Hepatocyte (in vitro differentiated cells): Measurements from ENCODE around the gene CPNE4. TPM values are rescaled to one million over a fixed set of nuclear protein-coding genes. Genes with fewer than 3 reads are reported as not detected.

Experiments used
- DNase-seq: peaks from one replicate; pipeline ENCODE4 v3.0.0-alpha.2; 2016; ENCODE audit warnings: low spot score
- H2AFZ ChIP-seq: fragments of 200-600 bp; sonication (generic); 2 replicates; pipeline ENCODE4 v1.6.0; 2016; ENCODE audit warnings: antibody characterized with exemption, mild to moderate bottlenecking
- H3K27ac ChIP-seq: fragments of 200-600 bp; sonication (generic); 2 replicates; pipeline ENCODE4 v1.5.1; 2016; ENCODE audit warnings: mild to moderate bottlenecking
- H3K27me3 ChIP-seq: fragments of 200-600 bp; sonication (generic); 2 replicates; pipeline ENCODE4 v1.6.1; 2016
- H3K36me3 ChIP-seq: fragments of 200-600 bp; sonication (generic); replicated peaks from 2 replicates; pipeline ENCODE4 v1.5.1; 2016; ENCODE audit warnings: low read depth; ENCODE audit not compliant: insufficient read depth
- H3K4me1 ChIP-seq: fragments of 200-600 bp; sonication (generic); 2 replicates; pipeline ENCODE4 v1.5.1; 2016; ENCODE audit warnings: mild to moderate bottlenecking, moderate library complexity; ENCODE audit not compliant: insufficient read depth
- H3K4me2 ChIP-seq: fragments of 200-600 bp; sonication (generic); 2 replicates; pipeline ENCODE4 v1.6.0; 2016
- H3K4me3 ChIP-seq: fragments of 200-600 bp; sonication (generic); 2 replicates; pipeline ENCODE4 v1.5.1; 2016; ENCODE audit warnings: mild to moderate bottlenecking
- H3K79me2 ChIP-seq: fragments of 200-600 bp; sonication (generic); 2 replicates; pipeline ENCODE4 v1.6.0; 2017; ENCODE audit warnings: mild to moderate bottlenecking
- H3K9me2 ChIP-seq: fragments of 200-600 bp; sonication (generic); replicated peaks from 2 replicates; pipeline ENCODE4 v1.6.0; 2017; ENCODE audit warnings: mild to moderate bottlenecking; ENCODE audit not compliant: insufficient read depth
- H3K9me3 ChIP-seq: fragments of 200-600 bp; sonication (generic); 2 replicates; pipeline ENCODE4 v1.5.1; 2016; ENCODE audit warnings: low read depth, mild to moderate bottlenecking
- H4K20me1 ChIP-seq: fragments of 200-600 bp; sonication (generic); 2 replicates; pipeline ENCODE4 v1.6.0; 2016; ENCODE audit warnings: mild to moderate bottlenecking; ENCODE audit not compliant: insufficient read depth, poor library complexity, severe bottlenecking
- CTCF ChIP-seq: fragments of 200-600 bp; sonication (generic); IDR thresholded peaks from 2 replicates; pipeline ENCODE4 v1.5.1; 2016; ENCODE audit warnings: antibody characterized with exemption, mild to moderate bottlenecking; ENCODE audit not compliant: poor library complexity
- EZH2 ChIP-seq: fragments of 200-600 bp; sonication (generic); IDR thresholded peaks from 2 replicates; pipeline ENCODE4 v1.6.1; 2016; ENCODE audit warnings: antibody characterized with exemption, mild to moderate bottlenecking, borderline replicate concordance
- EZH2phosphoT487 ChIP-seq: fragments of 200-600 bp; sonication (generic); IDR thresholded peaks from one replicate; pipeline ENCODE4 v1.6.1; 2018; ENCODE audit warnings: antibody characterized with exemption, mild to moderate bottlenecking, low read depth, moderate library complexity; ENCODE audit not compliant: unreplicated experiment, severe bottlenecking
- WGBS: methylation state at CpG from one replicate; pipeline ENCODE4 v1.1.6; 2016; ENCODE audit warnings: low lambda C conversion rate; ENCODE audit errors: missing lambda C conversion rate; 5-methylcytosine and 5-hydroxymethylcytosine counted together
- polyA plus RNA-seq: library from polyadenylated mRNA; unstranded; fragments of >200 nt; fragmentation: Nextera tagmentation; extraction: Ambion mirVana; gene quantifications from 2 replicates; pipeline ENCODE4 v1.2.1, GENCODE V29; 2016
- total RNA-seq: library from RNA; depleted of rRNA; stranded (reverse); fragments of >200 nt; gene quantifications from 2 replicates; pipeline ENCODE4 v1.2.3, GENCODE V29; 2014

The CPNE4 gene
- total and polyA plus RNA-seq, 2 experiments from 2014 or later, result 0.37 to 0.52 TPM

- Histone ChIP-seq H3K79me2 (no peaks in the 10 kb centered on the region), H3K9me2 (no peaks in the 10 kb centered on the region), H3K4me1 (no peaks in the 10 kb centered on the region), H3K4me3 (no peak overlapping the region), H2AFZ (no peak overlapping the region), H3K9me3 (no peaks in the 10 kb centered on the region), H3K4me2 (no peak overlapping the region), H3K27ac (no peak overlapping the region), H3K36me3 (no peaks in the 10 kb centered on the region), H3K27me3 (no peaks in the 10 kb centered on the region), H4K20me1 (no peaks in the 10 kb centered on the region)
- DNase-seq, result no peak
- WGBS, result 80% methylated on average over 3 of the region's 3 CpGs
- TF ChIP-seq EZH2phosphoT487, result no peak
- TF ChIP-seq CTCF, result no peak
- TF ChIP-seq EZH2, result no peak
These were observed 178.6 kb downstream of the CPNE4 start for GRCh38 chr3:131856171-131856570.

GRCh38 chr3:131850223-131850622 is 184.6 kb downstream of the CPNE4 start:
- no peak overlapping the region for H3K4me2 ChIP-seq
- no peak for TF ChIP-seq CTCF
- no peak for TF ChIP-seq EZH2phosphoT487
- TF ChIP-seq EZH2, result no peak
- no peaks in the 10 kb centered on the region for H3K9me2 ChIP-seq
- no peak overlapping the region for H2AFZ ChIP-seq
- H3K27ac ChIP-seq, result no peak overlapping the region
- H4K20me1 ChIP-seq, result no peaks in the 10 kb centered on the region
- H3K9me3 ChIP-seq, result no peaks in the 10 kb centered on the region
- no peaks in the 10 kb centered on the region for H3K79me2 ChIP-seq
- H3K36me3 ChIP-seq, result no peaks in the 10 kb centered on the region
- no peak overlapping the region for H3K4me3 ChIP-seq
- WGBS, result 90% methylated on average over 3 of the region's 3 CpGs
- no peaks in the 10 kb centered on the region for H3K4me1 ChIP-seq
- no peaks in the 10 kb centered on the region for H3K27me3 ChIP-seq
- no peak for DNase-seq

- Histone ChIP-seq H3K9me3 (no peaks in the 10 kb centered on the region), H3K79me2 (no peaks in the 10 kb centered on the region), H2AFZ (no peak overlapping the region), H3K27ac (no peak overlapping the region), H3K36me3 (no peaks in the 10 kb centered on the region), H3K4me1 (no peaks in the 10 kb centered on the region), H4K20me1 (no peaks in the 10 kb centered on the region), H3K4me2 (no peak overlapping the region), H3K27me3 (no peaks in the 10 kb centered on the region), H3K9me2 (no peaks in the 10 kb centered on the region), H3K4me3 (no peak overlapping the region)
- no peak for DNase-seq
- WGBS, result 96% methylated on average over 2 of the region's 2 CpGs
- TF ChIP-seq CTCF, result no peak
- TF ChIP-seq EZH2, result no peak
- no peak for TF ChIP-seq EZH2phosphoT487
These were observed 185.2 kb downstream of the CPNE4 start for GRCh38 chr3:131849616-131850015.

GRCh38 chr3:131847966-131848510 is 186.8 kb downstream of the CPNE4 start:
- Histone ChIP-seq H3K4me1 (no peaks in the 10 kb centered on the region), H3K79me2 (no peaks in the 10 kb centered on the region), H3K4me3 (no peak overlapping the region), H3K27ac (no peak overlapping the region), H2AFZ (no peak overlapping the region), H3K4me2 (no peak overlapping the region), H3K27me3 (no peaks in the 10 kb centered on the region), H4K20me1 (no peaks in the 10 kb centered on the region), H3K9me3 (no peaks in the 10 kb centered on the region), H3K36me3 (no peaks in the 10 kb centered on the region), H3K9me2 (no peaks in the 10 kb centered on the region)
- DNase-seq, result no peak
- 96% methylated on average over 1 of the region's 1 CpG for WGBS
- TF ChIP-seq EZH2phosphoT487 (no peak), CTCF (no peak), EZH2 (no peak)
